ENCODE measurements around the gene CTSA. TPM values are rescaled to one million over a fixed set of nuclear protein-coding genes. Genes with fewer than 3 reads are reported as not detected.

The CTSA gene
- total RNA-seq, 3 donors from 2014 or later (not counting 1 experiment from before 2014, with no cell fraction given) = 72.8 to 108 (median 86.8) TPM

GRCh38 chr20:45910670-45911485 is 19.7 kb downstream of the CTSA start:
- H3K36me3 ChIP-seq (ENCODE audit: control insufficient read depth, insufficient read depth, low read length) = no peaks in the 10 kb centered on the region
- H3K27ac Mint-ChIP-seq = peak overlapping the region; percentile 73 to 88
- no peaks in the 10 kb centered on the region for H3K9me3 ChIP-seq (ENCODE audit: control insufficient read depth, insufficient read depth, low read length)
- peaks cover 3% of the 10 kb centered on the region in 2 donors for H3K27me3 Mint-ChIP-seq (ENCODE audit: low read depth in 2 of 2)
- DNase-seq = peak; percentile 89 to 96
- 3% methylated on average over 43 of the region's 43 CpGs for WGBS (ENCODE audit: insufficient coverage)
- peaks cover 23% of the 10 kb centered on the region for H3K4me1 ChIP-seq (ENCODE audit: control insufficient read depth, insufficient read depth, low read length)
- peak overlapping the region; percentile 75 for H3K4me3 Mint-ChIP-seq
- peaks cover 10% of the 10 kb centered on the region for H3K27me3 ChIP-seq (ENCODE audit: control insufficient read depth, insufficient read depth, low read length)
- peak overlapping the region; percentile 41 for H3K4me3 ChIP-seq (ENCODE audit: low read length)
- no peaks in the 10 kb centered on the region for H3K36me3 Mint-ChIP-seq
- H3K27ac ChIP-seq (ENCODE audit: low read length) = peak overlapping the region; percentile 26
- no peaks in the 10 kb centered on the region for H3K9me3 Mint-ChIP-seq
- intact Hi-C loops (cut with micrococcal nuclease) = loop anchor here (1.0 to 2.0 kb wide), 3 partner anchors 20 to 60 kb away; partner anchors contain the start of genes CTSA, NEURL2 and ZSWIM1
- no peak for TF ChIP-seq CTCF (IDR thresholded peaks at IDR 0.05)
- peak; percentile 93 to 97 (median 94) for ATAC-seq
- H3K4me1 Mint-ChIP-seq = peaks cover 9 to 16% of the 10 kb centered on the region in 2 donors

GRCh38 chr20:45911486-45912343 is 20.6 kb downstream of the CTSA start, which contains the start of gene PLTP:
PLTP (minus strand) TSS chr20:45912155; CDS start chr20:45911452, 703 bp downstream.
- intact Hi-C loops (cut with micrococcal nuclease) = loop anchor here (1.0 to 2.0 kb wide), 2 partner anchors 21 to 60 kb away; partner anchors contain the start of genes CTSA and NEURL2
- H3K9me3 Mint-ChIP-seq = no peaks in the 10 kb centered on the region

GRCh38 chr20:45912344-45912682 is 21.2 kb downstream of the CTSA start:
- DNase-seq (no peak), ATAC-seq (no peak)
- 52% methylated on average over 4 of the region's 4 CpGs for WGBS (ENCODE audit: insufficient coverage)
- Mint-ChIP-seq H3K27ac (peak overlapping the region in 1 of 2 donors; percentile 88), H3K9me3 (no peaks in the 10 kb centered on the region), H3K36me3 (no peaks in the 10 kb centered on the region), H3K4me1 (peaks cover 9 to 16% of the 10 kb centered on the region in 2 donors), H3K27me3 (ENCODE audit: low read depth in 2 of 2) (peaks cover 5 to 10% of the 10 kb centered on the region in 2 donors), H3K4me3 (peak overlapping the region; percentile 73)
- no peaks in the 10 kb centered on the region for H3K36me3 ChIP-seq (ENCODE audit: control insufficient read depth, insufficient read depth, low read length)
- H3K27ac ChIP-seq (ENCODE audit: low read length) = no peak overlapping the region
- H3K9me3 ChIP-seq (ENCODE audit: control insufficient read depth, insufficient read depth, low read length) = no peaks in the 10 kb centered on the region
- H3K4me1 ChIP-seq (ENCODE audit: control insufficient read depth, insufficient read depth, low read length) = peaks cover 23% of the 10 kb centered on the region
- peaks cover 10% of the 10 kb centered on the region for H3K27me3 ChIP-seq (ENCODE audit: control insufficient read depth, insufficient read depth, low read length)
- intact Hi-C loops (cut with micrococcal nuclease) = no loop called here
- TF ChIP-seq CTCF (IDR thresholded peaks at IDR 0.05) = no peak
- H3K4me3 ChIP-seq (ENCODE audit: low read length) = no peak overlapping the region

More at GRCh38 chr20:45911486-45912343, 20.6 kb downstream of the CTSA start, which contains the start of gene PLTP:
- Mint-ChIP-seq H3K36me3 (no peaks in the 10 kb centered on the region), H3K27ac (peak within 1 kb of the TSS; percentile 73 to 88), H3K4me3 (peak within 1 kb of the TSS; percentile 75), H3K27me3 (ENCODE audit: low read depth in 2 of 2) (peaks cover 5 to 10% of the 10 kb centered on the region in 2 donors), H3K4me1 (peaks cover 9 to 16% of the 10 kb centered on the region in 2 donors)
- peak within 1 kb of the TSS; percentile 41 for H3K4me3 ChIP-seq (ENCODE audit: low read length)
- DNase-seq (peak; percentile 38 to 65), ATAC-seq (no peak)
- H3K36me3 ChIP-seq (ENCODE audit: control insufficient read depth, insufficient read depth, low read length) = no peaks in the 10 kb centered on the region
- peaks cover 23% of the 10 kb centered on the region for H3K4me1 ChIP-seq (ENCODE audit: control insufficient read depth, insufficient read depth, low read length)
- WGBS (ENCODE audit: insufficient coverage) = 2% methylated on average over 57 of the region's 58 CpGs
- no peak within 1 kb of the TSS for H3K27ac ChIP-seq (ENCODE audit: low read length)
- H3K9me3 ChIP-seq (ENCODE audit: control insufficient read depth, insufficient read depth, low read length) = no peaks in the 10 kb centered on the region
- TF ChIP-seq CTCF (IDR thresholded peaks at IDR 0.05) = no peak
- peaks cover 10% of the 10 kb centered on the region for H3K27me3 ChIP-seq (ENCODE audit: control insufficient read depth, insufficient read depth, low read length)
